Right atrium auricular region (tissue), 2 donors: Measurements from ENCODE around the gene RTCB. TPM values are rescaled to one million over a fixed set of nuclear protein-coding genes. Genes with fewer than 3 reads are reported as not detected.
"Not testable (repeated sequence)": the region's sequence is repeated elsewhere in the genome, so short reads cannot be mapped to it uniquely, and the experiment has no call there.

Source experiments
- DNase-seq: peaks from one replicate; pipeline ENCODE4 v3.0.0-alpha.2; 2019; ENCODE audit warnings: low spot score
- H3K27ac ChIP-seq, 2 donors: fragments of 200-600 bp; sonication (generic); 1 replicate in 1 of 2; 2 replicates in 1 of 2; pipeline ENCODE4 v1.5.1; 2016 to 2019
- H3K27me3 ChIP-seq, 2 donors: fragments of 200-600 bp; sonication (generic); one replicate each; pipeline versions ENCODE4 v1.5.1 to v1.6.0; 2017 to 2019
- H3K36me3 ChIP-seq: fragments of 200-600 bp; sonication (generic); one replicate; pipeline ENCODE4 v1.5.1; 2016
- H3K4me1 ChIP-seq, 2 donors: fragments of 200-600 bp; sonication (generic); one replicate each; pipeline versions ENCODE4 v1.5.1 to v1.6.0; 2017 to 2019
- H3K4me3 ChIP-seq, 2 donors: fragments of 200-600 bp; sonication (generic); 1 replicate in 1 of 2; 2 replicates in 1 of 2; pipeline ENCODE4 v1.5.1; 2017 to 2019; ENCODE audit warnings: mild to moderate bottlenecking in 1 of 2, moderate library complexity in 1 of 2
- H3K9me3 ChIP-seq, 2 donors: fragments of 200-600 bp; sonication (generic); one replicate each; pipeline ENCODE4 v1.5.1; 2019
- CTCF ChIP-seq, 2 donors: fragments of 200-600 bp; sonication (generic); IDR thresholded peaks; one replicate each; pipeline ENCODE4 v1.5.1; 2019; ENCODE audit warnings: antibody characterized with exemption in 2 of 2
- total RNA-seq, 2 donors: library from RNA; depleted of rRNA; stranded (reverse); fragments of >200 nt; gene quantifications; one replicate each; pipeline ENCODE4 v1.1.0, GENCODE V29; 2016

Gene RTCB
- total RNA-seq, 2 donors from 2014 or later, result 42.9 to 49.3 TPM

GRCh38 chr22:32354360-32355351 lies 57.4 kb downstream of the RTCB start:
- no peak for TF ChIP-seq CTCF (IDR thresholded peaks at IDR 0.05)
- Histone ChIP-seq H3K36me3 (no peaks in the 10 kb centered on the region), H3K4me3 (peak overlapping the region; percentile 14 to 34), H3K27me3 (no peaks in the 10 kb centered on the region), H3K9me3 (no peaks in the 10 kb centered on the region), H3K27ac (no peak overlapping the region), H3K4me1 (no peaks in the 10 kb centered on the region)
- no peak for DNase-seq

GRCh38 chr22:32353840-32354239 lies 58.2 kb downstream of the RTCB start:
- DNase-seq, result no peak
- H3K4me3 ChIP-seq, result peak overlapping the region in 1 of 2 donors; percentile 34
- H3K36me3 ChIP-seq, result no peaks in the 10 kb centered on the region
- H3K4me1 ChIP-seq, result no peaks in the 10 kb centered on the region
- TF ChIP-seq CTCF (IDR thresholded peaks at IDR 0.05), result no peak
- H3K9me3 ChIP-seq, result no peaks in the 10 kb centered on the region
- no peak overlapping the region for H3K27ac ChIP-seq
- H3K27me3 ChIP-seq, result no peaks in the 10 kb centered on the region

GRCh38 chr22:32353292-32353691 lies 58.8 kb downstream of the RTCB start:
- Histone ChIP-seq H3K4me1 (no peaks in the 10 kb centered on the region), H3K9me3 (no peaks in the 10 kb centered on the region), H3K27me3 (no peaks in the 10 kb centered on the region), H3K27ac (no peak overlapping the region), H3K4me3 (peak overlapping the region in 1 of 2 donors; percentile 34), H3K36me3 (no peaks in the 10 kb centered on the region)
- no peak for DNase-seq
- TF ChIP-seq CTCF (IDR thresholded peaks at IDR 0.05), result no peak

- Histone ChIP-seq H3K27ac (no peak overlapping the region), H3K9me3 (no peaks in the 10 kb centered on the region), H3K4me3 (no peak overlapping the region), H3K4me1 (no peaks in the 10 kb centered on the region), H3K27me3 (no peaks in the 10 kb centered on the region), H3K36me3 (no peaks in the 10 kb centered on the region)
- TF ChIP-seq CTCF (IDR thresholded peaks at IDR 0.05), result no peak
- no peak for DNase-seq
Observed at GRCh38 chr22:32352681-32353080, 59.4 kb downstream of the RTCB start.

- H3K27ac ChIP-seq, H3K27me3 ChIP-seq, H3K4me3 ChIP-seq, DNase-seq, H3K36me3 ChIP-seq, H3K4me1 ChIP-seq, H3K9me3 ChIP-seq: not testable (repeated sequence)
Observed at GRCh38 chr22:32351875-32352274, 60.2 kb downstream of the RTCB start.

GRCh38 chr22:32348031-32348611 lies 63.9 kb downstream of the RTCB start:
- Histone ChIP-seq H3K27ac (no peak overlapping the region), H3K4me3 (no peak overlapping the region), H3K9me3 (peaks cover 0 to 4% of the 10 kb centered on the region in 2 donors), H3K27me3 (no peaks in the 10 kb centered on the region), H3K36me3 (no peaks in the 10 kb centered on the region), H3K4me1 (no peaks in the 10 kb centered on the region)
- no peak for TF ChIP-seq CTCF (IDR thresholded peaks at IDR 0.05)
- peak; percentile 42 for DNase-seq
